Stimulated activated CD8-positive, alpha-beta memory T cell treated with anti-CD3 and anti-CD28 coated beads, Interleukin-7, amount 100 ng/mL, for 4 hours (primary cell): ENCODE data around the gene NEK7.
A peak's percentile ranks its signal among the peaks of the same experiment; 100 is the strongest.

ENCODE experiments used
- DNase-seq, 2 donors: peaks; one replicate each; pipeline ENCODE4 v3.0.0-alpha.2; 2020; ENCODE audit warnings: low read depth in 2 of 2

Gene NEK7

GRCh38 chr1:198143797-198144196, 13.0 kb upstream of the NEK7 start:
- DNase-seq: no peak

DNA sequence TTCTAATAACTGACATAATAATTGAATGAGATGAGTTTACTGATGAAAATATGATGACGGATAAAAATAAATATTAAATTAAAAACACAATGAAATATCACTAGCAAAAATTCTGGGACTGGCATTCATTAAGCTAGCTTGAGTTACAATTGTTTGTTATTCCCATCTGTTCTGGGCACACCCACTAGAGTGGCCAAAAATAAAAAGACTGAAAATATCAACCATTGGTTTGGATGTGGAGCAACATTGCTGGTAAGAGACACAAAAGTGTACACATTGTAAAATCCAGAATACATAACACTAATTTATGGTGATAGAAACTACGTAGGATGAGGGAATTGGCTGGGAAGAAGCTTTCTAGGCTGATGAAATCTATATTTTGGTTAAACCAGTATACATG, 9.6 kb upstream of the NEK7 start:
- no peak for DNase-seq

- DNase-seq: no peak
These were observed 6.4 kb upstream of the NEK7 start for GRCh38 chr1:198150369-198150768.

DNA sequence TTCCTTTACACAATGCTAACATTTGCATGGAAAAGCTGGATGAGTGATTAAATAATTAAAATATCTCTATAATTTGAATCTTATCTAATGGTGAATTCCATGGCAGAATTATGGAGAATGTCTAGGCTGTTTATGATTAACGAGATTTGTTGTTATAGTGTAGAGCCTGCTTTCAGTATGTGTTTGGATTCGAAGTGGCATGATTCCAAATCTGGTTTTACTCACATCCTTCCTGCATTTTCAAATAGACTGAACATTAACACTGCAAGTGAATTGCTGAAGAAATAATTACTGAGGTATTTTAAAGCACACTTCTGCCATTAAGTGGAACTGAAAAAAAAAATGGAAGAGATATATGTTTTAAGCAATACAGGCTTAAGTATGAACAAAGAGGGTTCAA, 5.1 kb upstream of the NEK7 start:
- DNase-seq: no peak

- no peak for DNase-seq
These were observed 3.7 kb upstream of the NEK7 start for GRCh38 chr1:198153103-198153502.

- DNase-seq: no peak
These were observed 3.0 kb upstream of the NEK7 start for GRCh38 chr1:198153804-198154203.

DNA sequence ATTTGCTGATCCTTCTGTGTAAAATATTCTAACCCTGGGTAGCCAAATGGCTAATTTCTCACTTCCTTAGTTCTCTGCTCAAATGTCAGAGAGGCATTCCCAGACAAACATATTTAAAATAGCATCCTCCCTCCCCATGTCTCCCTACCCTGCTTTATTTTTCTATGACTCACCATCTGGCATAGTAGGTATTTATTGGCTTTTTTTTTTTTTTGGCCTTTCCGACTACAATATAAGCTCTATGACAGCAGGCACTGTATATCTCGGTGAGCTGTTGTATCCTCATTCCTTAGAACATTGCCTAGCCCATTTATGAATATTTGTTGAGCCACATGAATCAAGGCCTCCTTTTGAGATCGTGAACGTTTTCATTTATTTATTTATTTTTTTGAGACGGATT, 1.5 kb upstream of the NEK7 start:
- DNase-seq: no peak

GRCh38 chr1:198156111-198156744, 570 bp upstream of the NEK7 start:
- DNase-seq: peak; percentile 52 to 58

- peak; percentile 65 to 72 for DNase-seq
These were observed 546 bp downstream of the NEK7 start for GRCh38 chr1:198157241-198157846.

- DNase-seq: no peak
These were observed 1.3 kb downstream of the NEK7 start for GRCh38 chr1:198157847-198158725.

DNA sequence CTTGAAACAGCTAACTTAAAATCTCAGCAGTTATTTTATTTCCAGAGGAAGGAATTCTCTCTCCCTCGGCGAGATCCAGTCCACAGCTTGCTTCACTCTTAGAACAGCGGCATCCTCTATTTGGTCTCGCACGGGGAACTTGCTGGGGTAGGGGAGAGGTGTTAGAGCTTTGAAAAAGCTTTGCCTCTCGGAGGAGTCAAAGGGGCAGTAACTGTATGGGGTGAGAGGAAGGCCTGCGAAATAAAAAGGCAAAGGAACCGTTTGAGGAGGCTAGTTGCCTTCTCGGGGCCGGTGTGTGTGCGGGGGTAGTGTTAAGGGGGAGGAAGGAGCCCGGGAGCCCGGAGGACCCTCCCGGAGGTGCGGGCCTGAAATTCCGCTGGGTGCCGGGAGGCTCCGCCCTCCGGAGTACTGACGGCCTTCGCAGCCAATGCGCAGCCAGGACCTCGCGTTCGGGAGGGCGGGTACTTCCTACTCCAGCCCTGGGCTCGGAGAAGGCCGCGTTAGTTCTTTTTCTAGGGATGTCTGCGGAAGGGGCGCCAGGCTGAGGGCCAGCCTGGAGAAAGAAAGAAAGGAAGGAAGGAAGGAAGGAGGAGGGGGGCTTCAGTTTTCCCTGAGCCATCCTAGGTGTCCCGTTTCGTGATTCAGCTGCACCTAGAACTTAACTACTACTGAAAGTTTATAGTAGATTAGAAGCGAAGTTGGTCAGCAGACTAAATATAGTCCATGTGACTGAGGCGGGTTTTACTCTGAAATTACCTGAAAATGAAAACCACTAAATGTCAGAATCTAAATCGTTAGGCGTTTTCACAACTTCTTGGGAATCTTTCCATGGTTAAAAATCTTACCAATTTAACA, 2.2 kb downstream of the NEK7 start:
- peak; percentile 74 to 80 for DNase-seq

DNA sequence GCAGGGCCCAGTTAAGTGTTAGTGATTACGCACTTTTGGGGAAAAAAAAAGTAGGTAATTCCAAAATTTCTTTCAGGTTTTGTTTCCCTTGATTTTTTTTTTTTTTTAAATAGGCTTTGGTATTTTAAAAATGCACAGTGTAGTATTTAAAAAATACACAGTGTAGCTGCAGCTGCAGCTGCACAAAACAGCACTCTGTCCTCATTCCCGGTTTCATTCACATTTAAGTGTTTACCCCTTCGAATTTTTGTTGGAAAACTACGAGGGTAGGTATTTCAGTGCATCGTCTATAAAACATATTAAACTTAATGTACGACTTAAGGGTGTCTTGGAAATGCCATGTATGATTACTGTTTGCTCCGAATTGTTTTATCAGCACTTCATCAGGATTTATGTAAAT, 3.4 kb downstream of the NEK7 start:
- no peak for DNase-seq

- no peak for DNase-seq
These were observed 4.3 kb downstream of the NEK7 start for GRCh38 chr1:198160946-198161614.

GRCh38 chr1:198161718-198162090, 4.9 kb downstream of the NEK7 start:
- DNase-seq: no peak

GRCh38 chr1:198162091-198162767, 5.4 kb downstream of the NEK7 start:
- no peak for DNase-seq

DNA sequence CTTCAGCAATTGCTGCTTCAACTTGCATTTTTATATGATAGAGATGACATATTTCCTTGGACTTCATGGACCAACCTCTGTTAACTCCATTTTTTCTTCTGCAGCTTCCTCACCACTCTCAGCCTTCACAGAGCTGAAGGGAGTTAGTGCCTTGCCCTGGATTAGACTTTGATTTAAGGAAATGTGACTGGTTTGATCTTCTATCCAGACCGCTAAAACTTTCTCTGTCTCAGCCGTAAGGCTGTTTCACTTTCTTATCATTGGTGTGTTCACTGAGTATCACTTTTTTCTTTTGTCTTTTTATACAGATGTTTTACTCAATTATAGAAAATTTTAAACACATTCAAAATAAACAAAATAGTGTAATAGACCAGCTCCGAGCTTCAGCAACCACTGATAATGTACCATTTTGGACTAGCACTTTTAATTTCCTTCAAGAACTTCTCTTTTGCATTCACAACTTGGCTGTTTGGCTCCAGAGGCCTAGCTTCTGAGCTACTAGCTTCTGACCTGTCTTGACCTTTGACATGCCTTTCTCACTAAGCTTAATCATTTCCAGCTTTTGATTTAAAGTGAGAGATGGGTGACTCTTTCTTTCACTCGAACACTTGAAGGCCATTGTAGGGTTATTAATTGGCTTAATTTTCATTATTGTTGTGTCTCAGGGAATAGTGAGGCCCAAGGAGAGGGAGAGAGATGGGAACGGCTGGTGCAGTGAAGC, 9.3 kb downstream of the NEK7 start:
- DNase-seq: no peak

- no peak for DNase-seq
These were observed 10.1 kb downstream of the NEK7 start for GRCh38 chr1:198166900-198167299.

- DNase-seq: peak in 1 of 2 donors; percentile 25
These were observed 10.7 kb downstream of the NEK7 start for GRCh38 chr1:198167436-198167934.

- no peak for DNase-seq
These were observed 11.4 kb downstream of the NEK7 start for GRCh38 chr1:198168227-198168626.

DNA sequence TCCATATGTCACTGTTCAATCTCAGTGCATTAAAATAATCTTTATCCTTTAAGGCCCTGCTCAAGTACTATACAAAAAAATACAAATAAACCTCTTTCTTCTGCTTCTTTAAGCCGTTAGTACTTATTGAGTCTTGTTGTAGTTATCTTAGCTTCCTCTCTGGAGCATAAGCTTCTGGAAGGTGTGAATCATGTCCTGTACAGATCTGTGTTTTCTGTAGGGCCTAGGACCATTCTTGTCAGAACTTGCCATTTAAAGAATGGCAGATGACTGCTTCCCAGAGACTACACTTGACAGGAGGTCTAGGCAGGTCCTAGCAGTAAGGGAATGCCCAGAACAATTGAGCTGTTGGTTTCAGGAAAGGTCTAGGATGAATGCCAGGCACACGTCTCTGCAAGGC, 12.9 kb downstream of the NEK7 start:
- DNase-seq: no peak
